ENCODE data around the gene ADAMTS1. TPM values are rescaled to one million over a fixed set of nuclear protein-coding genes. Genes with fewer than 3 reads are reported as not detected.
"Not testable (repeated sequence)": the region's sequence is repeated elsewhere in the genome, so short reads cannot be mapped to it uniquely, and the experiment has no call there.

The ADAMTS1 gene
- total and polyA plus RNA-seq, 2 of the 13 experiments (the other 11 are each of a cell fraction or from before 2014, with no cell fraction given), result 0.02 to 0.11 TPM

DNA sequence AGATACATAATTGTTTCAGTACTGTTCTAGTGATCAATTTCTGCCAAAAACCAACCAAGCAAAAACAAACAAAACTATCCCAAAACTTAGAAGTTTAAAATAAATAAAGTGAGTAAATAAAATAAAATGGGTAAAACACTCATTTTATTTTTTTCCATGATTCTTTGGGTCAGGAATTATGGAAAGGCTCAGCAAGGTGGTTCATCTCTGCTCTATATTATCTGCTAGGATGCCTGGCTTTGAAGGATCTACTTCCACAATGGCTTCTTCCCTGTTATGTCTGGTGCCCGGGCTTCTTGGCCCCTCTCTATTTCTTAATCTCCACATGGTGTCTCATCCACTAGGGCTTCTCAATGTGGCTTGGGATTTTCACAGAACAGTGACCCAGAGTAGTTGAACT is 29.1 kb upstream of the ADAMTS1 start:
- FAIRE-seq (no peak), ATAC-seq (no peak), DNase-seq (ENCODE audit: low spot score) (no peak)
- Histone ChIP-seq H3K79me2 (ENCODE audit: insufficient read depth, low read length) (no peaks in the 10 kb centered on the region), H3K4me1 (ENCODE audit: insufficient read depth, low read length) (no peaks in the 10 kb centered on the region), H3K4me2 (ENCODE audit: low read depth, low read length) (no peak overlapping the region), H3K9me3 (ENCODE audit: low read length) (peaks cover 45% of the 10 kb centered on the region), H4K20me1 (ENCODE audit: insufficient read depth, low read length) (no peaks in the 10 kb centered on the region), H3K9ac (ENCODE audit: insufficient read depth, low read depth, low read length) (no peak overlapping the region), H3K4me3 (replicated peaks in 1 of 3; ENCODE audit: insufficient read depth in 1 of 3, low read depth in 2 of 3, low read length in 3 of 3) (no peak overlapping the region), H3K27me3 (ENCODE audit: control insufficient read depth in 1 of 2, insufficient read depth in 2 of 2, low read length in 2 of 2) (no peaks in the 10 kb centered on the region), H2AFZ (ENCODE audit: low read length) (no peak overlapping the region), H3K27ac (ENCODE audit: extremely low read length, insufficient read depth, low read length) (no peak overlapping the region), H3K36me3 (replicated peaks in 1 of 2; ENCODE audit: control insufficient read depth in 1 of 2, insufficient read depth in 2 of 2, low read length in 2 of 2) (no peaks in the 10 kb centered on the region)
- WGBS (ENCODE audit: low lambda C conversion rate), result 0% methylated on average over 1 of the region's 1 CpG
- in situ Hi-C loops (cut with HindIII; ENCODE audit: extremely low pct_ligation_motif_present, low pct_unique_long_range_greater_than_20kb) (no loop called here), intact Hi-C loops (cut with micrococcal nuclease; ENCODE audit: unreplicated experiment) (no loop called here)
- ChIA-PET CTCF (ENCODE audit: low intra/inter-chr PET ratio, low total read pairs) (no interaction called here), POLR2A (no interaction called here)
- BruUV-seq (replicated peaks), result no TSS peak
- TF ChIP-seq ZNF331 (CRISPR knock-in tag; IDR thresholded peaks at IDR 0.05), result peak; percentile 49
- no peak for TF ChIP-seq EEA1 (CRISPR knock-in tag; IDR thresholded peaks at IDR 0.05; ENCODE audit: borderline replicate concordance)

DNA sequence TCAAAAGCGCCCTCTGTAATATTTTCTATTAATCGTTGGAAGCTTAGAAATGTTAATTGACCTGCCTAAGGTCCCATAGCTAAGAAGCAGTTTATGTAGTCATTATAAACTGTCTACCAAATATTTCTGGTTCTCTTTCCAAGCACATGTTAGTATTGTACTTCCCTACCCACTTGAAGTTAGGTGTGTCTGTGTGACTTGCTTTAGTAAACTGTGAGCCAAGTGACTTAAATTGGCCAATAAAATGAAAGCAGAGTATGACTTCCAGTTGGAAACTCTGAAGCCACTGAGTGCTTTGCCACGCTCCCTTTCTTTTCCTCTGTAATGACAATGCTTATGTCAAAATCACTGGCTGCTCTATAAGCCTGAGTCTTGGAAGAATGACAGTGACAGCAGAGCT is 20.6 kb upstream of the ADAMTS1 start:
- BruUV-seq (replicated peaks), result no TSS peak
- Histone ChIP-seq H3K27ac (ENCODE audit: extremely low read length, insufficient read depth, low read length) (no peak overlapping the region), H3K4me2 (ENCODE audit: low read depth, low read length) (no peak overlapping the region), H4K20me1 (ENCODE audit: insufficient read depth, low read length) (no peaks in the 10 kb centered on the region), H3K4me3 (replicated peaks in 1 of 3; ENCODE audit: insufficient read depth in 1 of 3, low read depth in 2 of 3, low read length in 3 of 3) (no peak overlapping the region), H3K9me3 (ENCODE audit: low read length) (peaks cover 16% of the 10 kb centered on the region; the same call in 1 of the 2 replicates), H3K4me1 (ENCODE audit: insufficient read depth, low read length) (no peaks in the 10 kb centered on the region), H2AFZ (ENCODE audit: low read length) (no peak overlapping the region), H3K9ac (ENCODE audit: insufficient read depth, low read depth, low read length) (no peak overlapping the region), H3K79me2 (ENCODE audit: insufficient read depth, low read length) (no peaks in the 10 kb centered on the region), H3K27me3 (ENCODE audit: control insufficient read depth in 1 of 2, insufficient read depth in 2 of 2, low read length in 2 of 2) (no peaks in the 10 kb centered on the region), H3K36me3 (replicated peaks in 1 of 2; ENCODE audit: control insufficient read depth in 1 of 2, insufficient read depth in 2 of 2, low read length in 2 of 2) (no peaks in the 10 kb centered on the region)
- FAIRE-seq, result no peak
- TF ChIP-seq HOXA7 (CRISPR knock-in tag; IDR thresholded peaks at IDR 0.05) (no peak), ZBTB7A (CRISPR knock-in tag; IDR thresholded peaks at IDR 0.05) (no peak), ZNF30 (CRISPR knock-in tag; IDR thresholded peaks at IDR 0.05) (no peak), ZSCAN22 (CRISPR knock-in tag; IDR thresholded peaks at IDR 0.05) (no peak), MEIS1 (CRISPR knock-in tag; IDR thresholded peaks at IDR 0.05; ENCODE audit: borderline replicate concordance) (no peak), ZNF605 (CRISPR knock-in tag; IDR thresholded peaks at IDR 0.05) (no peak), ZNF788 (CRISPR knock-in tag; IDR thresholded peaks at IDR 0.05; ENCODE audit: borderline replicate concordance) (no peak)
- TF ChIP-seq, protein P1, sequence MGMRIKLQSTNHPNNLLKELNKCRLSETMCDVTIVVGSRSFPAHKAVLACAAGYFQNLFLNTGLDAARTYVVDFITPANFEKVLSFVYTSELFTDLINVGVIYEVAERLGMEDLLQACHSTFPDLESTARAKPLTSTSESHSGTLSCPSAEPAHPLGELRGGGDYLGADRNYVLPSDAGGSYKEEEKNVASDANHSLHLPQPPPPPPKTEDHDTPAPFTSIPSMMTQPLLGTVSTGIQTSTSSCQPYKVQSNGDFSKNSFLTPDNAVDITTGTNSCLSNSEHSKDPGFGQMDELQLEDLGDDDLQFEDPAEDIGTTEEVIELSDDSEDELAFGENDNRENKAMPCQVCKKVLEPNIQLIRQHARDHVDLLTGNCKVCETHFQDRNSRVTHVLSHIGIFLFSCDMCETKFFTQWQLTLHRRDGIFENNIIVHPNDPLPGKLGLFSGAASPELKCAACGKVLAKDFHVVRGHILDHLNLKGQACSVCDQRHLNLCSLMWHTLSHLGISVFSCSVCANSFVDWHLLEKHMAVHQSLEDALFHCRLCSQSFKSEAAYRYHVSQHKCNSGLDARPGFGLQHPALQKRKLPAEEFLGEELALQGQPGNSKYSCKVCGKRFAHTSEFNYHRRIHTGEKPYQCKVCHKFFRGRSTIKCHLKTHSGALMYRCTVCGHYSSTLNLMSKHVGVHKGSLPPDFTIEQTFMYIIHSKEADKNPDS (CRISPR knock-in tag; IDR thresholded peaks at IDR 0.05), result no peak
- in situ Hi-C loops (cut with HindIII; ENCODE audit: extremely low pct_ligation_motif_present, low pct_unique_long_range_greater_than_20kb), result no loop called here
- ChIA-PET CTCF (ENCODE audit: low intra/inter-chr PET ratio, low total read pairs) (no interaction called here), POLR2A (no interaction called here)
- 53% methylated on average over 3 of the region's 3 CpGs for WGBS (ENCODE audit: low lambda C conversion rate)
- no peak for ATAC-seq
- intact Hi-C loops (cut with micrococcal nuclease; ENCODE audit: unreplicated experiment), result no loop called here
- DNase-seq (ENCODE audit: low spot score), result no peak

DNA sequence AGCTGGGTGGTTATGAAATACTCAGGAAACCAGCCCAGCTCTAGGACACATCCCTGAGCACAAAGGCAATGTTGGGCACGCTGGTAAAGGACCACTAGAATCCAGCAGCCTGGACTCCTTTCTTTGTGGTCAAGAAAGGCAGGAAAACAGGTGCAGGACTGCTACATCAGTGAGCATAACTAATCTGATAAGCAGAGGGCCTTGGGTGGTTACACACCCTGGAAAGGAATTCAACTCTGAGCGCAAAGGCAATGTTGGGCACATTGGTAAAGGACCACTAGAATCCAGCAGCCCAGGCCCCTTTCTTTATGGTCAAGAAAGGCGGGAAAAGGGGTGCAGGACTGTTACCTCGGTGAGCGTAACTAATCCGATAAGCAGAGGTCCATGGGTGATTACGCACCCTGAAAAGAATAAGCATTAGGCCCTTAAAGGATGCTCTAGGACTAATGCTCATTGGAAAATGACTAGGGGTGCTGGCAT is 11.7 kb upstream of the ADAMTS1 start:
- H3K9ac ChIP-seq (ENCODE audit: insufficient read depth, low read depth, low read length); CTCF ChIA-PET (ENCODE audit: low intra/inter-chr PET ratio, low total read pairs); H3K36me3 ChIP-seq (replicated peaks in 1 of 2; ENCODE audit: control insufficient read depth in 1 of 2, insufficient read depth in 2 of 2, low read length in 2 of 2); H2AFZ ChIP-seq (ENCODE audit: low read length); H3K79me2 ChIP-seq (ENCODE audit: insufficient read depth, low read length); FAIRE-seq; in situ Hi-C loops (cut with HindIII; ENCODE audit: extremely low pct_ligation_motif_present, low pct_unique_long_range_greater_than_20kb); H3K27me3 ChIP-seq (ENCODE audit: control insufficient read depth in 1 of 2, insufficient read depth in 2 of 2, low read length in 2 of 2); BruUV-seq (replicated peaks); intact Hi-C loops (cut with micrococcal nuclease; ENCODE audit: unreplicated experiment); H3K4me1 ChIP-seq (ENCODE audit: insufficient read depth, low read length); DNase-seq (ENCODE audit: low spot score); H3K4me3 ChIP-seq (replicated peaks in 1 of 3; ENCODE audit: insufficient read depth in 1 of 3, low read depth in 2 of 3, low read length in 3 of 3); H3K27ac ChIP-seq (ENCODE audit: extremely low read length, insufficient read depth, low read length); H4K20me1 ChIP-seq (ENCODE audit: insufficient read depth, low read length); ATAC-seq; H3K9me3 ChIP-seq (ENCODE audit: low read length); H3K4me2 ChIP-seq (ENCODE audit: low read depth, low read length); POLR2A ChIA-PET: not testable (repeated sequence)
- 60% methylated on average over 7 of the region's 7 CpGs for whole genome bisulfite sequencing (ENCODE audit: low lambda C conversion rate)

Measured in HepG2 (cell line).